GM21723 (cell line): ENCODE measurements around the gene DPP8.
"Not testable (repeated sequence)": the region's sequence is repeated elsewhere in the genome, so short reads cannot be mapped to it uniquely, and the experiment has no call there.

Experiments used
- ATAC-seq: cut with Tn5 transposase; IDR thresholded peaks from one replicate; pipeline ENCODE4 v1.9.1; 2021; ENCODE audit warnings: mild to moderate bottlenecking, moderate library complexity; ENCODE audit not compliant: unreplicated experiment

The DPP8 gene

GRCh38 chr15:65406424-65407000 lies 111.0 kb downstream of the DPP8 start:
- ATAC-seq: no peak

DNA sequence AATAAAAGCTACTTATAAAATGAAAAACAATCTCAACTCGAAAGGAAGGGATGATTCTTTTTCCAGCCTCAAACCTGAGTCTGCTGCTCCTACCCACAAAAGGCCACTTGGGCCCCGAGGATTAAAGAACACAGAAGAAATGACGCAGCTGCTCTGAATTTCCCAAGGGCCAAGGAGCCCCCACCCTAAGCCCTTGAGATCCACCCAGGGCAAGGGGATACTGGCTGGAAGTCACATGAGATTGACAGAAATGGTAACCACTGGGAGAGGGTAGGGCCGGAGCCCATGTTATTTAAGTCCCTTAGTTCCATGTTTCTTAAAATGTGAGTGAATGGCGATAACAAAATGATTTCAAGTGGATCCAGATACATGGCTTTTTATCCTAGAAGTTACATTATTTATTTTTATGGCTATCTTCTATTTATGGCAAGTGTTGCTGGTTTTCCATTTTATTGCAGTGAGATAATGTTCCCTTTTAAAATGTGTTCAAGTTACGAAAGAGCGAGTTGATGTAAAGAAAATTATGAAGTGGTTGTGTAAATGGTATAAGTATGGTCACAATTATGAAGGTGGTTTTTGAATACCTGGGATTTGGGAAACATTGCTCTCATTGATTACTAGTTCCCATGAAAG lies 111.6 kb downstream of the DPP8 start:
- no peak for ATAC-seq

- no peak for ATAC-seq
Observed at GRCh38 chr15:65404186-65404872, 113.2 kb downstream of the DPP8 start.

DNA sequence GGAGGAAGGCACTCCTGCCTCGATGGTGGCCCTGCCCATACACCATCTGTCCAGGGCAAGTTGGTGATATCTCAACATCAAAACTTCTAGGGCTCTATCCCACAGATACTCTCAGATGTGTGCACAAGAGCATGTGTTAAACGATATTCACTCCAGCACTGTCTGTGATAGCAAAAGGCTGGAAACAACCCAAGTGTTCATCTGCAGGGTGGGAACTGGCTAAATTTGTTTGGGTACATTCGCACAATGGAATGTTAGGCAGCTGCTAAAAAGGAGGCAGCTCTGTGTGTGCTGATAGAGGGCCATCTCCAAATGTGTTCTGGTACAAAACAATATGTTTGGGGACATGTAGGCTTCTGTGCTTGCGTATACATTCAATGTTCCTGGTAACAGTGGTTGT lies 114.5 kb downstream of the DPP8 start:
- no peak for ATAC-seq

- ATAC-seq: no peak
Observed at GRCh38 chr15:65401611-65402240, 115.8 kb downstream of the DPP8 start.

DNA sequence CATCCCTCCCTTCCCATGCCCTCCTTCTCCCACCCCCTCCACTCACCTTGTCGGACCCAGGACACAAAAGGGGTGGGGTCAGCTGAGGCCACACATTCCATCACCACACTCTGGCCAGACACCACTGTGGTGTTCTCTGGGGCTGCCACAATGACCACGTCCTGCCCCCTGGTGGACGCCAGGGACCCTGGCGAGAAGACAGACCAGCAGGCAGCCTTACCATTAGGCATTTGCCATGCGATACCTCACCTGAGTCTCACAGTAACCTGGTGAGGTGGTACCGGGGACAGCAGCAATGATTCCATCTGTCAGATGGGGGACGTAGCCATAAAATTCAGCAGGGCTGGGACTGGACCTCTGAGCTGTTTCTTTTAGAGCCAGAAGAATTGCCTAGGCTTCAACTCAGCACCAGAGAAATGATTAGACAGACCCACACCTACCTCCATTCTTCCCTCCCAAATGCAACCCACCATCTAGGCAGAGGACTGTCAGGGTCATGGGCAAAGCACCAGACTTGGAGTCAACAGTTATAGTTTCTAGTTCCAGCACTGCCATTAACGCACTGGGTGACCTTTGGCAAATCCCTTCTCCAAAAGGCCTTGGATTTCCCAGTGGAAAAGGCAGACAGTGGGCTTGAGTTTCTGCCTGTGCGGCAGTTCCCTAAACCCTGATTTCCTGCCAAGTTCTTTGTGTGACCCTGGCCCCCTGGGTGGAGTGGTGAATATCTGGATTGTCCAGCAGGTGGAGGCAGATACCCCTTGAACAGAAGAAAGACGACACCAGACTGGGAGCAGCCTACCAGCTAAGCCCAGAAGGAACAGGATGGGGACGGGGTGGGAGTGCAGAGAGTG lies 116.5 kb downstream of the DPP8 start:
- no peak for ATAC-seq

DNA sequence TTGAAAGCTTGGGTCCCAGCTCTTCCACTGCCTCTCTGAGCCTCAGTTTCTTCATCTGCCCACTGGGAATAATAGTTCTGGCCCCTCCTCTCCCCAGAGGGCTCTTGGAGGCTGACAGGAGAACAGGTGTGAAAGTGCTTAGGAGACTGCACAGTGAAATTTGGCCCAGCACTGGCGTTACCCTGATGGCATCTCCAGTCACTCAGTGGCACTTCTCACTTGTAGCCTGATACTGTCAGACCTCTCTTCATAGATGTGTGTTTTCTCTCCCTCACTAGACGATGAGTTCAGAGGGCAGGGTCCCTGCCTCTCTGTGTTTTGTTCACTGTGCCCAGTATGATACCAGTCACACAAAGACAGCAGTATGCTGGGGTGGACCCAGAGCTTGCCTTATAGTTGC lies 117.5 kb downstream of the DPP8 start:
- ATAC-seq: no peak

DNA sequence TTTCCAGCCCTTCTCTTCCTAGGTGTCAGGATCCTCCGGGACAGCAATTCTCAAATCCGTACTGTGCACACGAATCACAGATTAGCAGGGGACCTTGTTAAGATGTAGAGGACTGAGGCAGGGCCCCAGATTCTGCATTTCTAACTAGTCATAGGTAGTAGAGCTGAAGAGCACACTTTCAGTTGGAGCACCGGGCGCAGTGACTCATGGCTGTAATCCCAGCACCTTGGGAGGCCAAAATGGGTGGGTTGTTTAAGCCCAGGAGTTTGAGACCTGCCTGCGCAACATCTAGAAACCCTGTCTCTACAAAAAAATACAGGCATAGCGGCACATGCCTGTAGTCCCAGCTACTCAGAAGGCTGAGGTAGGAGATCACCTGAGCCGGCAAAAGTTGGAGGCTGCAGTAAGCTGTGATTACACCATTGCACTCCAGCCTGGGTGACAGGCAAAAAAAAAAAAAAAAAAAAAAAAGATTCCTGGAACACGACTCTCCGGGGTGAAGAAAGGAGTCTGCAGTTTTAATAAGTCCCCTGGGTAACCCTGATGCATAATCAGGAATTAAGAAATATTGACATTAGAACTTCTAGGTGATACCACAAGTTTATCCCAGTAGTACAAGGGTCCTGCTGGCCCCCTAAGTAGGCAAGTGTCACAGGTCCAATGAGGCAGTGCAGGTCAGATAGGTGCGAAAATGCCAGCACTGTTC lies 118.3 kb downstream of the DPP8 start:
- no peak for ATAC-seq

DNA sequence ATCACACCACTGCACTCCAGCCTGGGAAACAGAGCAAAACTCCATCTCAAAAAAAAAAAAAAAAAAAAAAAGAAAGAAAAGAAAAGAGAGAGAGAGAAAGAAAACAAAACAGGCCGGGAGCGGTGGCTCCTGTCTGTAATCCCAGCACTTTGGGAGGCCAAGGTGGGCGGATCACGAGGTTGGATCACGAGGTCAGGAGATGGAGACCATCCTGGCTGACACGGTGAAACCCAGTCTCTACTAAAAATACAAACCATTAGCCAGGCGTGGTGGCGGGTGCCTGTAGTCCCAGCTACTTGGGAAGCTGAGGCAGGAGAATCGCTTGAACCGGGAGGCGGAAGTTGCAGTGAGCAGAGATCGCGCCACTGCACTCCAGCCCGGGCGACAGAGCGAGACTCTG lies 119.0 kb downstream of the DPP8 start:
- not testable (repeated sequence) for ATAC-seq

DNA sequence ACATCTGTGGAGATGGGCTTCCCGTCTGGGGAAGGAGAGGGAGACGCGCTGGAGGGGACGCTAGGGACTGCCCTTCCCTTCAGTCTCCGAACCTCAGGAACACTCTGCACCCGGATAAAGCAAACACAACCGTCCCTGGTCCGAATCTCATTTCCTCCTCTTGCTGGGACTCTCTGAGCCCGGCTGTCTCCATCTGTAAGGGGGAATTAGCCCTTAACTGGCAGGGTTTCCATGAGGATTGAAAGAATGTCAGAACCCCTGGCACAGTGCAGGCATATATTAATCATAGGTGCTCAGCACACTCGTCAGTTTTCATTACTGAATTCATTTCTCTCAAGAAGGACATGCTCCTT lies 120.5 kb downstream of the DPP8 start:
- no peak for ATAC-seq

GRCh38 chr15:65396283-65396964 lies 121.1 kb downstream of the DPP8 start:
- ATAC-seq: no peak

DNA sequence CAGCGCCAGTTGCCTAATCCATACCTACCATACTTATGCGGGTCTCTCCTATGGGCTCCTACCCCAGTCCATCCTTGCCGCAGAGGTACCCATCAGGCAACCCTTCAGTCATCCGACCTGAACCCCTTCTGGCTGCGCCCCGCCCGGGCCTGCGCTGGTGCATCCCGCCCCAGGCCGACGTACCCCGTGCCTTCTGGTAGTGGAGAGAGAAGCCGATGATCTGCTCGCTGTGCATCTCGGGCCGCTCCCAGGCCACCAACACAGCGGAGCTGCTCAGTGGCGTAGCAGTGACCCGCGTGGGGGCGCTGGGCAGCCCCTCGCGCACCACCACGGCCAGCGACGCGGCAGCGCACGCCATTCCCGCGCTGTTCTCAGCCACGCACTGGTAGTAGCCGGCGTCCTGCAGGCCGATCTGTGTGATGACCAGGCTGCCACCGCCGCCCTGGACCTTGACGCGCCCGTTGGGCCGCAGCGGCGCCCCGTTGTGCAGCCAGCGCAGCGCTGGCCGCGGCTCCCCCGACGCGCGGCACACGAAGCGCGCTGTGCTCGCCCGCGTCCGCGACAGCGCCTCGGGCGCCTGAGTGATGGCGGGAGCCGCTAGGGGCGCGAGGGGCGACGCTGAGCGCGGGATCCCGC lies 121.8 kb downstream of the DPP8 start:
- no peak for ATAC-seq

DNA sequence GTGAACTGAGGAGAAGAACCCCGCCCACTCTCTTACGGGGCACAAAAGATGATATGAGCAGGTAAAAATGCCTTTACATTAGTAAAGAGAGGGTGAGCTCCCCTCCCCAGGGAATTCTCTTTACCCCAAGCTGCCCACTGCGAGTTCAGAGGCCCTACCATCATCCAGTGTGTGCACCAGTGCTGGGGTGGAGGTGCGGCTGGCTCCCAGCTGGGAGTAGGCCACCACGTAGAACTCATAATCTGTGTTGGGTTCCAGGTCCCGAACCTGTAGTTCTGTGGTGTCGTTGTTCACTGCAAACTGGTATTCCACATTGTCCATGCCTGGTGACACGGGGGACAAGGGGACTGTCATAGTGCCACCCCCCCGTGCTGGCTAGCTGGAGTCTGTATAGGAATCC lies 122.6 kb downstream of the DPP8 start:
- ATAC-seq: no peak

DNA sequence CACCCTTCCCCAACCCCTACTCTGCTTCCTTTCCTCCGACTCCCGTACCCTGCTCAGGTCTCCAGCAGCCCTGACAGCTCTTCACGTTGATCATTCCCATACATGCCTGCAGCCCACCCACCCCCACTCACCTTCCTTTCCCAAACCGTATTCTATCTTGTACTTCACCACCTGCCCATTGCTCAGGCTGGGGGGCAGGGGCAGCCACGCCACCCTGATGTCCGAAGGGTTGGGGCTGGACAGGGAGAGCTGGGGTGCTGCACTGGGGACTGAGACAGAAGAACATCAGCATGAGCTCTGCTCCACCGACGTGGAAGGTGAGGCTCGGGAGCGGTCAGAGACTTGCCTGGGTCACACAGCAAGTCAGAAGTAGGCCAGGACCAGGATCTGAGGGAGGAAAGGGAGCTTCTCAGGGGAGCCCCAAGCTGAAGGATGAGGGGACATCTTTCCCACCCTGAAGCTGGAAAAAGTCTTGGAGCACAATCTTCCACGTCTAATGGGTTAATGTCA lies 123.2 kb downstream of the DPP8 start:
- ATAC-seq: no peak

DNA sequence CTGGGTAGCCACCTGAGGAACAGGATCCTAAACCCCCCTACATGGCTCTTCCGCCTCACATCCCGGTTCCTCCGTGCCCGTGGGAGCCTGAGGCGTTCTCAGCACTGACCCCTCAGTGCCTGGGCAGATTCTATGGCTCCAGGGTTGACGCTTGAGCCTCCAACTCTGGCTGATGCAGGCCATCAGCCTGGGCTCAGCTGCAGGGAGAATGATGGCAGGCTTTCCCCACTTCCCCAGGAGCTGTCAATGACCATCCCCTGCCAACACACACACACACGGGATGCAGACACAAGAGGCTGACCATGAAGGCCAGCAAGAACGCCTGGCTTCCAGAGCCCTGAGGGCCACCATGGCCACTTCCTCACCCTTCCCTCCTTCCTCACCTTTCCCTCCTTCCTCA lies 123.9 kb downstream of the DPP8 start:
- ATAC-seq: no peak

DNA sequence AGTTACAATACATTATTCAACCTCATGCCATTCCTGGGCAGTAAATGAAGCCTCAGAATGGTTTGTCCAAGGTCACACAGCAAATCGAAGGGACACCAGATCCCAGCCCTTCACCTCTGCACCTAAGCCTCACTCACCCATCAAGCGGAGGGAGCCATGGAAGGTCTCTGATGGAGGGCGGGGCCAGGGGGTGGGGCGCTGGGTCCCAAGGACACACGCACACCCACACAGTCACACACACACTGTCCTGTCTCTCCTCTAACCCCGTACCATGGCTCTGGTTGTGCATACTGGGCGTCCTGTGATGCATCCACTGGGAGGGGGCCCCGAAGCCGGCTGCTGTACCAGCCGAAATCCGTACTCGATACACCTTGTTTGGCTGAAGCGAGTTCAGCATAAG lies 124.4 kb downstream of the DPP8 start:
- ATAC-seq: no peak
